Germinal center (tissue), 1 donor: ENCODE results near the gene SCFD1.
"Not testable (repeated sequence)": the region's sequence is repeated elsewhere in the genome, so short reads cannot be mapped to it uniquely, and the experiment has no call there.

Source experiments
- DNase-seq: peaks from one replicate; pipeline ENCODE4 v3.0.0; 2012; ENCODE audit warnings: mixed read lengths, low spot score

SCFD1 gene

GRCh38 chr14:30610787-30611343, 11.3 kb upstream of the SCFD1 start:
- no peak for DNase-seq

DNA sequence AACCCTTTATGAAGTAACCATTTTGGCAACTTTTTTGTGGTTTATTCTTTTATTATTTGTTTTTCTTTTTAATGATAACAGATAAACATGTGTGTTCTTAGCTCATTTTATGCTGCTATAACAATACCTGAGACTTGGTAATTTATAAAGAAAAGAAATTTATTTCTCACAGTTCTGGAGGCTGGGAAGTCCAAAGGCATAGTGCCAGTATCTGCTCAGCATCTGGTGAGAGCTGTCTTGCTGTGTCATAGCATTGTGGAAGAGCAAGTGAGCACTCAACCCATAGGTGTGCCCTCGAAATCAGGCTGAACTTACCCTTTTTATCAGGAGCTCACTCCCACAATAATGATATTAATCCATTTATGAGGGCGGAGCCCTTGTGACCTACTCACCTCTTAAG, 8.0 kb upstream of the SCFD1 start:
- no peak for DNase-seq

DNA sequence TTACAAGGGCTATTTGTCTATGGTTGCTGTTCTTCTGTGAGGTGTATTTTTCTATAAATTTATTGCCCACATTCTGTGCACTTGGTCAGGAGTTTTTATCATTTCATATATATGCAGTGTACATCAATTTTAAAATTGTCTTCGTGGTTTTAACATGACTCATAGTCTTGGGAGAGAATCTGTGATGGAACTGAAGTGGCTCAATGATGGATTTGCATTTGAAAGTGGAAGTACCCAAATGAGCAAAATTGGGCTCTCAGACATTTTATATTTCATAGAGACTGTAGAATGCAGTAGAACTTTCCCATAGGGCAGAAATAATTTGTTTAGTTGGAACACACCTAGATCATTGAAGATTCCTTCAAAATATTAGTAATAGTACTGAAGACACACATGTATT, 1.9 kb upstream of the SCFD1 start:
- DNase-seq, result peak; percentile 5

GRCh38 chr14:30621354-30621939, 672 bp upstream of the SCFD1 start:
- peak; percentile 5 for DNase-seq

DNA sequence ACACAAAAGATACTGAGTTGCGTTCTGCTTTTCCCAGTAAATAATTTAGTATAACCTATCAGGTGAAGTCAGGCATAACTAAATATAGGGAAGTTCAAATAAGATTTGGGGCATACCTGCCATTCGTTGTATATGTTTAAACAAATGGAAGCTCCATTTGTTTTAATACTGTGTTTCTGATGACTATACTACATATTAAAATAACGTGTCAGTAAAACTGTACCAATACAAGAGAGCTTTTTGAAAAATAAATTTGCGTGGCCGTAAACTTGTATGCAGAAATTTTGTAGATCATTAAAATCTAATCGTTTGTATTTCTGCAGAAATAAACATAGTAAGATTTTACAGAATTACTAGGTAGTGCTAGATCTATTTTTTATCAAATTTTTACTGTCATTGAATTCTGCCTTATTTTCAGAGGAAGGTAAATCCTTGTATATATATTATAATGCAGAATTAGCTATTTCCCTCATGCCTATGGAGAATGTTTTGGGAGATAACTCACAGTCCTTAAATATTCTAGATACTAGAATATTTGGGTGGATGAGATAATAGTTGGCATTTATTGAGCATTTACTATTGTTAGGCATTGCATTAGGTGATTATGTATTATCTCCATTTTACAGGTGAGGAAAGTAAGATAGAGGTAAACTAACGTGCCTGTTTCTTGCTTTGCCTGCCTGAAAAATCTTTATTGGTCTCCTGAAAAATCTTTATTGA, 1.5 kb downstream of the SCFD1 start:
- DNase-seq, result no peak

DNA sequence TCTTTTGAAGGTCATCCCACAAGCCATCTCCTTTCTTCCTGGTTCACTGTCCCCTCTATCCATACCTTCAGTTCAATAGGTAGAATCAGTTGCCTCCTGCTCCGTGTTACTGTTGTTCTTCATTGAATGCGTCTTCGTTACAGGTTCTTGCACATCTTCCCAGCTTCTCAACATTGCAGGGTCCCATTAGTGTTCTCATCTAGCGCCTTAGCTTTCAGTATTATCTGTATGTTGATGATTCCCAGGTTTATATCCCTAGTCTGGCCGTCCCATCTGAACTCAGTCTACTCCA, 2.0 kb downstream of the SCFD1 start:
- no peak for DNase-seq

DNA sequence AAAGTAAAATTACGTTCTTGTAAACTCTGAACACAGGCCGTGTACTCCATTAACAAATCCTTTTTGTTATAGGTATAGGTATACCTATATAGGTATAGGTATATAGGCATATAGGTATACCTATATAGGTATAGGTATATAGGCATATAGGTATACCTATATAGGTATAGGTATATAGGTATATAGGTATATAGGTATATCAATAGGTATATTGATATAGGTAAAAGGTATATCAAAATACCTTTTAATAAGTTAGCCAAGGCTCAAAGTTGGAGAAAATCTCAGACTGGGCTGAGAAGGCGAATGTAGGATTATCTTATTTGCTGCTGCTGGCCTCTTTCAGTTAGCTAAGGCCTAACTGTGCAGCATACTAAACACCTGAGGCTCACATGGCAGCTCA, 3.4 kb downstream of the SCFD1 start:
- DNase-seq, result no peak

- not testable (repeated sequence) for DNase-seq
Measured at GRCh38 chr14:30629432-30629831, 7.3 kb downstream of the SCFD1 start.

GRCh38 chr14:30630248-30630647, 8.1 kb downstream of the SCFD1 start:
- no peak for DNase-seq

- DNase-seq, result no peak
Measured at GRCh38 chr14:30632730-30633129, 10.6 kb downstream of the SCFD1 start.

DNA sequence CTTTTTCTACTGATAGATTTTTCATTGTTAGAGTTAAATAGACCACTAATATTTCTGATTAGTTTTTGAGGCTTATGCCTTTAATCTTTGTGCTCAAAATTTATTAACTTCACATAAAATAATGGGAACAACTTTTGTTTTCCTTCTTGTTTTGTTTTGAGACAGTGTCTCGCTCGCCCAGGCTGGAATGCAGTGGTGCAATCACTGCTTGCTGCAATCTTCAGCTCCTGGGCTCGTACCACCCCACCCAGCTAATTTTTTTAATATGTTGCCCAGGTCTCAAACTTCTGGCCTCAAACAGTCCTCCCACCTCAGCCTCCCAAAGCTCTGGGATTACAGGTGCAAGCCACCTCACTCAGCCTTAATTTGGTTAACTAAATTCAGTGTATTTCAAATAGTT, 16.8 kb downstream of the SCFD1 start:
- DNase-seq, result no peak

GRCh38 chr14:30641207-30641606, 19.1 kb downstream of the SCFD1 start:
- DNase-seq, result no peak

DNA sequence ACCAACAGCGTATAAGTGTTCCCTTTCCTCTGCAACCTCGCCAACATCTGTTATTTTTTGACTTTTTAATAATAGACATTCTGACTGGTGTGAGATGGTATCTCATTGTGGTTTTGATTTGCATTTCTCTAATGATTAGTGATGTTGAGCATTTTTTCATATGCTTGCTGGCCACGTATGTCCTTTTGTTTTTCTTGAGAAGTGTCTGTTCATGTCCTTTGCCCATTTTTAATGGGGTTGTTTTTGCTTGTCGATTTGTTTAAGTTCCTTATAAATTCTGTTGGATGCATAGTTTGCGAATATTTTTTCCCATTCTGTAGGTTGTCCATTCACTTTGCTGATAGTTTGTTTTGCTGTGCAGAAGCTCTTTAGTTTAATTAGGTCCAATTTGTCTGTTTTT, 22.3 kb downstream of the SCFD1 start:
- not testable (repeated sequence) for DNase-seq

DNA sequence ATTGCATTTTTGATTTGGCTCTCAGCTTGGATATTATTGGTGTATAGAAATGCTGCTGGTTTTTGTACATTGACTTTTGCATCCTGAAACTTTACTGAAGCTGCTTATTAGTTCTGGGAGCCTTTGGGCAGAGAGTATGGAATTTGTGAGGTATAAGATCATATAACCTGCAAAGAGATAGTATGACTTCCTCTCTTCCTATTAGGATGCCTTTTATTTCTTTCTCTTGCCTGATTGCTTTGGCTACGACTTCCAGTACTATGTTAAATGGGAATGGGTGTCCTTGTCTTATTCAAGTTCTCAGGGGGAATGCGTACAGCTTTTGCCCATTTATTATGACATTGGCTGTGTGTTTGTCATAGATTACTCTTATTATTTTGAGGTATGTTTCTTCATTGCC, 23.5 kb downstream of the SCFD1 start:
- no peak for DNase-seq

DNA sequence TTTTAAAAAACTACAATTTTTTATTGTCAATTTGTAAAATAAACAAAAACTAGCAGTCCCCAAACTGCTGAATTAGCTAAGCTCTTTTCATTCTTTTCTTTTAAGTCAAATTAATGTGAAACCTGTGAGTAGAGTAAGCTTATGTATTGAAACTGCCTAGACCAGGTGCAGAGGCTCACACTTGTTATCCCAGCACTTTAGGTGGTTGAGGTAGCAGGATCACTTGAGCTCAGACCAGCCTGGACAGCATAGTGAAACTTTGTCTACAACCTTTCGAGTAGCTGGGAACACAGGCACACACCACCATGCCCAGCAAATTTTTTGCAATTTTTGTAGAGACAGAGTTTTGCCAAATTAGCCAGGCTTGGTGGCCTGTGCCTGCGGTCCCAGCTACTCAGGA, 26.4 kb downstream of the SCFD1 start:
- DNase-seq, result no peak

- no peak for DNase-seq
Measured at GRCh38 chr14:30651937-30652336, 29.8 kb downstream of the SCFD1 start.

DNA sequence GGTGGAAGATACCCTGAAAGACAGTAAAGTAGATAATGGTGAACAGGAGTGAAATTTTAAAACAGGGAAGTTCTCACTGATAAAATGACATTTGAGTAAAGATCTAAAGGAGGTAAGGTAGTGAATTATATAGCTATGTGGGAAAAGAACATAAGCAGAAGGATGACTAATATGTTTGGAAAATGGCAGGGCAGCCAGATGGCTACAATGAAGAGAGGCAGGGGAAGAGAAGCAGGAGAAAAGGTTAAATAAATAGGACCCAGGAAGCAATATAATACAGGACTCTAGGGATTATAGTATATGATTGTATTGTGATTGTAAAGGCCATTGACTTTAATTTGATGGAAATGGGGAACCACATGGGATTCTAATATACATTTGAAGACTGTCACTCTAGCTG, 33.0 kb downstream of the SCFD1 start:
- DNase-seq, result no peak

GRCh38 chr14:30655658-30656057, 33.5 kb downstream of the SCFD1 start:
- DNase-seq, result no peak

DNA sequence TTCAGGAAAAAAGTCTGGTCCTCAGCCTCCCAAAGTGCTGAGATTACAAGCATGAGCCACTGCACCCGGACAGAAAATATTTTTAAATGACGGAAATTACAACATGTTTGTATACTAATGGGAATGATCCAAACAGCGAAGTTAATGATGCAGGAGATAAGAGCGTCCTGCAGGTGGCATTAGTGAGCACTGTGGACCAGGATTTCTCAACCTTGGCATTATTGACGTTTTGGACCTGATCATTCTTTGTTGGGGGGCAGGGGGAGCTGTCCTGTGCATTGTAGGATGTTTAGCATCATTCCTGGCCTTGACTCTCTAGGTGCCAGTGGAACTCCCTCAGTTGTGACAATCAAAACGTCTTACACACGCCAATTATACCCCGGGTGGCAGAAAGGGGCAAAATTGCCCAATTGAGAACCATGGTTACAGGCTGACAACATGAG, 34.1 kb downstream of the SCFD1 start:
- peak; percentile 32 for DNase-seq

GRCh38 chr14:30657050-30657449, 34.9 kb downstream of the SCFD1 start:
- no peak for DNase-seq

- no peak for DNase-seq
Measured at GRCh38 chr14:30657606-30658163, 35.6 kb downstream of the SCFD1 start.

DNA sequence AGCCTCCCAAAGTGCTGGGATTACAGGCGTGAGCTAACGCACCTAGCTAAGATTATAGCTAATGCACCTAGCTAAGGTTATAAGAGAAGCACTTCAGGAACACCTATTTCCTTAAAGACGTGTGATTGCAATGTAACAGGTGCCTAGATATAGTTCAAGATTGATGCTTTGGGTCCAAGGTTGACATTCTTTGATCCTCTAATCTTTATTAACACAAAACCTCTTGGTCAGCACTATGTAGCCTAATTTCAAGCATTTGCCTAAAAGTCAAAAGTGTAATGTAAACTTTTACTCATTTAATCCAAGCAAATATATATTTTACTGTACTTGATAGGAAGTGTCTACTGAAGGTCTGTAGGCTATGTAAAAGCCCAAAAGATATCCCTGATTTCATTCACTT, 36.5 kb downstream of the SCFD1 start:
- DNase-seq, result no peak

- no peak for DNase-seq
Measured at GRCh38 chr14:30669594-30669993, 47.5 kb downstream of the SCFD1 start.

GRCh38 chr14:30673071-30673470, 51.0 kb downstream of the SCFD1 start:
- DNase-seq, result no peak
